Germinal center (tissue), 1 donor: ENCODE data around the gene FRMD4B.
"Not testable (repeated sequence)": the region's sequence is repeated elsewhere in the genome, so short reads cannot be mapped to it uniquely, and the experiment has no call there.

Experiments
- DNase-seq: peaks from one replicate; pipeline ENCODE4 v3.0.0; 2012; ENCODE audit warnings: mixed read lengths, low spot score

Gene FRMD4B

DNA sequence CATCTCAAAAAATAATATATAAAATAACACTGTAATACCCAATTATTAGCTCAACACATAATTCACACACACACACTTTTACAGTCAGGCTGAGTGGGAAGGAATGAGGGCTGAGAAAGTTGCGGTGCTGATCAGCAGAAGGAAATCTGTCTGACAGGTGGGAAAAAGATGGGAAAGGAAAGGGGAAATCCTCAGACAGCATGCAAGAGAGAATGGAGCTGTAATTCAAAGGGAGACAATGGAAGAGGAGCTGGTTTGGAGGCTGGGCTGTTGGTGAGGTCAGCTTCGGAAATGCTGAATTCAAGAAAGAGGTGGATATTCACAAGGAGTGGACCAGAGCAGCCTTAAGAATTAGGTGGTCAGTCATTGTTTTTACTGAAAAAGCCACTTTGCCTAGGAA, 141.8 kb downstream of the FRMD4B start:
- DNase-seq = no peak

DNA sequence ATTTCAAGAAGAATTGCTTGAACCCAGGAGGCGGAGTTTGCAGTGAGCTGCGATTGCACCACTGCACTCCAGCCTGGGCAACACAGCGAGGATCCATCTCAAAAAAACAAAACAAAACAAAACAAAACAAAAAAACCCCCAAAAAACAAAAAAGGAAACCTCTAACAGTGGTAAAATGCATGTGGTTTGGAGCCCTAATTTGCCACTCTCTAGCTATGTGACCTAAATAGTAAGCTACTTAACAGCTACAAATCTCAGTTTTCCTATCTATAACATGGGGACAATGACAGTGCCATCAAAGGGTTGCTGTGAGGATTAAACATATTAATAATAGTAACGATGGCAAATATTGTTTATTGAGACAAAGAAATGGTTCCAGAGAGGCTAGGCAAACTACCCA, 144.1 kb downstream of the FRMD4B start:
- no peak for DNase-seq

DNA sequence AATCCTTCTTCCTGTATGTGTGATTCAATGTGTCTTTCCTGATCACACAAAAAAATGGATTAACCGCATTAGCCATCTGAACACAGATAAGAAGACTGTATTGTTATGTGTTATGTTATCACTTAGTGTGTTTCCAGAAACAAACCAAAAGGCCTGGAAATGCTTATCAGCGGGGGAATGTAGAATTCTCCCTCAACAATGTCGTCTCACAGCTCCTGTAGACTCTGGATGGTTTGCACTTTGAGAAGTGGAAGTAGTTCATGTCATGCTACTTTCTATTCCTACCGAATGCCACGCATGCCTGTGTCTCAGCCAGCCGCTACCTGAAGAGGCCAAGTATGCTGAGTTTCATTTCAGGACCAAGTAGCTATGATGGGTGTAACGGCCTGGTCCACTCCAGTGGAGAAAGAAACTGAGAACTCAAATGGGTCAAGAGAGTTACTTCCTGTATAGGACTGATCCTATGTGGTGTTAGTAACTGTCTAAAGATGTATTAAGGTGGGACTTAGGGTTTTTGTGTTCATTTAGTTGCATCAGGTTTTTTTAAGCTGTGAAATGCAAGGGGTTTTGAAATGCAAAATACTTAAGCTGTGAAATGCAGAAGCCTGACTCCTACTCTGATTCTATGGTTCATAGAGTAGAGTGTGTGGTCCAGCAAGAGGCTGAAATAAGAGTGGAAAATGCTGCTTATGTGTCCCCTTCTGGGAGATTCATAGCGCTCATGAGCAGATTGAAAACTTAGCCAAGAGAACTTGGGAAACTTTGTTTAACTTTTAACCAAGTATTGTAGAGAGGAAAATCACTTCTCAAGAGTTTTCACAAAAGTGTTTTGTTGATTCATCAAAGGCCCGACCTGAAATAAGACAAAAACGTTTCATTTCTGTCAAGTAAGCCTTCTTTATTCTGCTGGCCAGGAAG, 145.0 kb downstream of the FRMD4B start:
- no peak for DNase-seq

DNA sequence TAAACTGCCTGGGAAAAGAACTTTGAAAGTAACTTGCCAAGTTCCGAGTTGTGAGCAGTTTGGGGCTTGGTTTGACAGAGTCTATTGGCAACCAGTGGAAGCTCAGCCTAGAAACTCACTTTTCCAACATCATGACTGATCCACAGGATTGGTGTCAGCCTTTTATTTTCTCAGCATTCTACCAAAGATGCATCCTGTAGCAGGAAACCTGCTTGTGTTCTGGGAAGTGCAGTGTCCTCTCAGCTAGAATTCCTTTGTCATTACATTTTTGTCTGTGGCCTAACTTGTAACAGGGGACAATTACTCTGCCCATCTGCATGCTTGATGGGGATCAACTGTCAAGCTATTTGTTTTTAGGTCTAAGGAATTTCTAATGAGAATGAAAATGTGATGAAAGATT, 146.8 kb downstream of the FRMD4B start:
- DNase-seq = no peak

DNA sequence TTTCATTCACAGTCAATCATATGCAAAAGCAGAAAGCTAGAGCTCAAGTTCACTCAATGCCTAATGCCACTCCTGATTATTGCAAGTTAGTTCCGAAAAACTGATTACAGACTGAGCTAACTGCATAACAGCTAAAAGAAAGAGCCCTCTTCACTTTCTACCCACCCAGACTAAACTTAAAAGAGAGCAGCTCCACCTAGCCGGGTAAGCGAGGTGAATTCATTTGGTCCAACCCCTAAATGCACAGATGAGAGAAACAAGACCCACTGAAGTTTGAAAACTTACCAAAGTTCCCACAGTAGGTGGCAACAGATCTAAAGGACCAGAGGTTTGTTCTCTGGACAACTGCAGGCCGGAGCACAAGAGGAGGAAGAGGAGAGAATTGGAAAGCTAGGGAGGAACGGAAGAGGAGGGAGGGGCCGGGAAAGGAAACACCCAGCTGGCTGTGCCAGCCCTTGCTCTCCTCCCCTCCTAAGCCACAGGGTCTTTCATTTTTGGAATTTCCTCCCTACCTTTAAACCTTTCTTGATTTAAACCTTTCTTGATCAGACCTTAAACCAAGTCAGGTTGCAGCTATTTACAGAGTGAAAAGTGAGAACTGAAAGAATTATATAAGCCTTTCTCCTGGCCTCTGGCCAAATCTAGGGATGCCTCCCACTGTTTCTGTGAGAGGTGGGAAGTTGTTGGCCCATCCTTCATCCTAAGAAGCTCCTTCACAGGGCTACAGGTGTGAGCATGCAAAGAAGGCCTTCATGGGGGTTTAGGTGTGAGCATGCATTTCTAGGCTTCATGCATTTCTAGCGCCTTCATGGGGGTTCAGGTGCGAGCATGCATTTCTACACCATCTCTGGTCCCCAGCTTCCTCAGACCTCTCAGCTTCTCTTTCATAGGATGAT, 148.8 kb downstream of the FRMD4B start:
- no peak for DNase-seq

DNA sequence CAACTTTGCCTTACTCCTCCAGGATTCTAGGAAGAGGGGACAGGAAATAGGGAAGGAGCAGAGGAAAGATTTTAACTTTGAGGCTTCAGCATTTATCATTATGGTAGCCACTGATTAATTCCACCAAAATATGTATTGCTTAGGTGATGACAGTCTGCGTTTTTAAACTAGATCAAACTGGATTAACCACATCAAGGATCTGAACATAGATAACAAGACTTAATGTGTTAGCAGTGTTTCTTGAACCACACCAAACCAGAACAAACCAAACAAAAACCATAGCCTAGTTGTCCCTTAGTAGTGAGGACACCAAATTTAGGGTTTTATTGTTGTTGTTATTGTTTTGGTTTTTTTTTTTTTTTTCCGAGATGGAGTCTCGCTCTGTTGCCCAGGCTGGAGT, 150.0 kb downstream of the FRMD4B start:
- DNase-seq = no peak

DNA sequence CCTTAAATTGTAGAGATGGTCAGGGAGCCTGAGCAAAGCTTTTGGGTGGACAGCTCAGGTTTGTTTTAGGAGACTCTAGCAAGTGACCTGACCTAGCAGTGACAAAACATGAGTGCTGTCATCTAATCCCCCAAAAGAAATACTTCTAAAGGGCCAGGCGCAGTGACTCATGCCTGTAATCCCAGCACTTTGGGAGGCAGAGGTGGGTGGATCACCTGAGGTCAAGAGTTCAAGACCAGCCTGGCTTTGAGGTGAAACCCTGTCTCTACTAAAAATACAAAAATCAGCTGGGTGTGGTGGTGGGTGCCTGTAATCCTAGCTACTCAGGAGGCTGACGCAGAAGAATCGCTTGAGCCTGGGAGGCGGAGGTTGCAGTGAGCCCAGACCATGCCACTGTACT, 150.7 kb downstream of the FRMD4B start:
- not testable (repeated sequence) for DNase-seq

DNA sequence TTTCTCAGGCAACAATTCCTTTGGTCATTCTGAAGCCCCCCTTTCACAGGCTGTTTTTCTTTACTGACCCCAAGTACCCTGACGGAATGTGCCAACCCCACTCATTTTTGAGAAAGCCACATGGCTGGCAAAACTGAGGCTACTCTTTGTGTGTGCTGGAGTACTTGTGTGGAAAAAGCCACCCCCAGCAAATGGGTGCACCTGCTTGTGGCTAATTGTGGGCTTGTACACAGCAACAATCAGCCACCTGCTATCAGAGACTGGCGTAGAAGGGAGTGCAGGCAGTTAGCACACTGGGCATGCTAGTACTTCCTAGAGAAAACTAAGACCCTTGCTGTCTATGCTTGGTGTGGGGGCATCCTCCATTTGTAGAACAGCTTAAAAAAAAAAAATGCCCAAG, 153.4 kb downstream of the FRMD4B start:
- DNase-seq = no peak

DNA sequence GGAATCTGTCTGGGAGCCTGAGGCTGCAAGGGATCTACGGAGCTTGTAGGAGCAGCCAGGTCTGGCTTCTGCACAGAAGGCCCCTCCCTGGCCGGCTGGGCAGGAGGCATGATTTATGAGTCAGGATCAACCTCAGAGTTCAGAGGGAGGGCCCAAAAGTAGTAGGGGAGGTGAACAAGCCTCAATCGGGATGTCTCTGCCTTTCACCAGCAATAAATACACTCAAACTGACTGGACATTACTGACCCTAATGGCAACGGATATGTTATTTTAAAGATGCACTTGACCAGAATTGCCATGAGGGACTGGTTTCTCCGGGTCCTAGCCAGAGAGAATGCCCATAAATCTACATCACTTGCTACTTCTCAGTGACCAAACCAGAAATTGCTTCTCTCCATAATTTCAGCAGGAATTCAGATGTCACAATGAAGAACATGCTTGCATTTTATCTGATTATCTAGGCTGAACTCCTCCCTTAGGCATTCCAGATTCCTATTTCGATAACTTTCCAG, 153.9 kb downstream of the FRMD4B start:
- DNase-seq = no peak

DNA sequence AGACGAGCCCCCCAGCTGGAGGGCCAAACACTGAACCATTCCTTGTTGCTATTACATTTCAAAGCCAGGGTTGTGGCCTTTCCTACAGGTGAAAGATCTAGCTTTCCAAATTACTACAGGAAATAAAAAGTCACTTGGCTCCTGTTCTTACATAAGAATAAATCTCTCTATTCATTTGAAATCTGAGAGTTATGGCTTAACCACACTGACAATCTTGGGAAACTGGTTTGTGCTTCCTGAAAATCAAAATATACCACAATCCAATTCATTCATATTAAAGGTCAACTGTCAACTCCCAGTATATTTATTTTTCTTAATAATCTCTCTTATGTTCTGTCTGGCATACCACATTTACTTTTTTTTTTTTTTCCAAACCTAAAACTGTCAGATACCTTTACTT, 159.8 kb downstream of the FRMD4B start:
- DNase-seq = no peak

DNA sequence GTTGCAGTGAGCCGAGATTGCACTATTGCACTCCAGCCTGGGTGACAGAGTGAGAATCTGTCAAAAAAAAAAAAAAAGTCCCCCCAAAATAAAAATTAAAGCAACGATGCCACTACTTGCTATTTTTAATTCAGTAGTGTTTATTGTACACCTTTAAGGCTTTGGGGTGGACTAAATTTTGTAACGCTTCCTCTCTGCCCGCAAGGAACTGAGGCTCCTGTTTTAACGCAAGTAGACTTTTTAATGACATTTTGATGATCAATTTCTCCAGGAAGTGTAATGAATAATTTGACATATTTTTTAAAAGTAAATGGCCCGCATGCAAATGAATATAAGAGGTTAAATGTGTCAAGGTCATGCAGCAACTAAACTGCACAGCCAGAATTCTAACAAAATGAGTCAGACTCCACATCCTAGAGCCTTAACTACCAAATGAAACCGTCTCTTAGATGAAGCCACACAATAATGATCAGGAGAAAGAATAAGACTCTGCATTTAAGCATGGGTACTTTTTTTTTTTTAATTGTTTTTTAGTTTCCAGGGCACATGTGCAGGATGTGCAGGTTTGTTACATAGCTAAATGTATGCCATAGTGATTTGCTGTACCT, 166.7 kb downstream of the FRMD4B start:
- DNase-seq = no peak

DNA sequence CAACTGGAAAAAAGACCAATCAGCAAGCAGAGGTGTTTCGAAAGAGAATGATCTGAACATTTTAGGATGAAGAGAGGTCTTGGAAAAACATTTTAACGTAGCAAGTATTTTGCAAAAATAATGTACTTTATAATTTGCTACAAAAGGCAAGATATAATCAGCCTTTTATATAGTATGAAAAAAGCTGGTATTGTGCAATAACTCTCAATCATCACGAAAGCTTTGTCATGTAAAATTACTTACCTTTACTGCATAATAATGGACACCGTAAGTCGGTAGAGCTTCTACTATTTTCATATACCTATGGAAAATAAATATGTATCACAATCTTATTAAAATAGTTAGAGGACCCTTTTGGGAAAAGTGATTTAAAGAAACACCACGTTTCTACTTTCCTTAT, 167.8 kb downstream of the FRMD4B start:
- no peak for DNase-seq

DNA sequence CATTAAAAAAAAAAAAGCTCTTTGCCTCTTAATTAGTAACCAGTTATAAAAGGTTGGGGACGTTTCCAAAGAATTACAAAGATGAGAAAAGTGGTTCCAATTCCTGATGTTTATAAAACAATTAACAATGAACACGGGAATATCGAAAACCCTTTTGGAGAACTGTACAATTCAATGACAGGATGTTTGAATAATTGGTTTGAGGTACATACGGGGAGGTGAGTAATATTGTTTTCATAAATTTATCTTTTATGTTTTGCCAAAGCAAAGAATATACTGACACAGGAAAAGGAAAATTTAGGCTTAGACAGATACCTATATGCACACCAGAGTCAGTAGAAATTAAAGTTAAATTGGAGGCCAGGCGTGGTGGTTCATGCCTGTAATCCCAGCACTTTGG, 168.9 kb downstream of the FRMD4B start:
- DNase-seq = no peak

DNA sequence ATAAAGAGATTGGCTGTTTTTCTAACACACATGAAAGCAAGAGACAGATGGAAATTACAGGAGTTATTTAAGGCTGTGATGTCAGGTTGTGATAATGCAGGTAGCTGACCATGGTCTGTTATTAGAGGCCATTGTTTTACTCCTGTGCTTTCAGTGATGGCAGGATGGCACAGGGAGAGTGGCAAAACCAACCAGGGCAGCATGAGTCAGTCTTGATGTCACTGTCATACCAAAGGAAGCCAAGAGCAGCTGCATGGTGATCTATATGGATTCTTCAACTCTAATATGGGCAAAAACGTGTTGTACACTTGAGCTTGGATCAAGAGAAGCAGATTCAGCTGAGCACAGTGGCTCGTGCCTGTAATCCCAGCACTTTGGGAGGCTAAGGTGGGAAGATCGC, 171.6 kb downstream of the FRMD4B start:
- DNase-seq = no peak

DNA sequence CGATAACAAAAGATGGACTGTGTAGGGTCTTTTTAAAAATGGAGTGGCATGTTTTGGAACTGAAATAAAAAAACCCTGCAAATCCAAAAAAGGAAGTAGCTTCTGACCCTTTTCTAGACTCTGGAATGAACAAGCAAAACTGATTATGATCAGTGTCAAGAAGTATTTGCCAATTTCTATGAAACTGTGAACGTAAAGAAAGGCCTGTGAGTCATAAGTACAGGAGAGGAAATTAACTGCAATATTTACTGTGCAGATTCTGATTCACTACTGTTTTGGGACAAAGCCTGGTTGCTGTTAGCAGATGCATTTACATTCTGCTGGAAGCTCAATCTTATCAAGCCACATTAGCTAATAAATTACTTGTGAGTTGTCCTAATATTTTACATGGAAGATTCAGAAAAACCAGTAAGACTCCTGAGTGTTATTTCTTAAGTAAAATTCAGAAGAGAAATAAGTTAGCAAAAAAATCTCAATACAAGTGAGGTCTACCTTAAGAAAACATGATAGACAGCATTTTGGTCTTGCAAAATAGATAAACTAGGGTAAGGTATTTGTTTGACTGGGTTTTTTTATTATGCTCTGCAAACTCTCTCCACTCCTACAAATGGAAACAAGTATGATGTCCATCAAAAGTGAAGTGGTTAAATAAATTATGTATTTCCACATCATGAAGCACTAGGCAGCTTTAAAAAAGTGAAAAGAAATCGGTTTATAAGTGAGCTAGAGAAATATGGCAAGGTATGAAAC, 173.3 kb downstream of the FRMD4B start:
- no peak for DNase-seq

DNA sequence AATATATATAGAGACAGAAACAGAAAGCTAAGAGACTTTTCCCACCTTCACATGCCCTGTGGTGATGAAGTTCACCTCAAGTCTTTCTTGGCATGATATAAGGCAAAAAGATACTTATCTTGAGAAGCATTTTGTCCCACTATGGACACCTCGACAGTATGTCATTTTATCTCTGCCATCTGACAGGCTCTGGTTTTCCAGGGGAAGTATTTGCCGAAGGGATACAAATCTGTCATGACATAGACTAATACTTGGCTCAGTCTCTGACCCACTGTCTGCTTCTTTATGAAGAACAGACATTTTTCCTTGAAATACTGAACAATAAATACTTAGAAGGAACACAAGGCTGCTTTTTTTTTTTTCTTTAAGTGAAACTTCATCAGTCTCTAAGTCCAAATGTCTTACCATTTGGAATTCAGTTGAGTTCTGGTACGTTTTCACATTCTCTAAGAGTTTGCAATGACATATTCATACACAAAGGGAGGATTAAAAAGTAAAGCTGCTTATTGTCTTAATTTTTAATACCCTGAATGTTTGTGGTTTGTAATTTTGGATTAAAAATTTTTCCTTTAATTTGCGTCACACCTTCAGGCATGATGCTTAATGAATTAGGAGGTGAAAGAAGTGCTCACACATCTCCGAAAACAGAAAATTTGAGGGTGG, 175.7 kb downstream of the FRMD4B start:
- no peak for DNase-seq

DNA sequence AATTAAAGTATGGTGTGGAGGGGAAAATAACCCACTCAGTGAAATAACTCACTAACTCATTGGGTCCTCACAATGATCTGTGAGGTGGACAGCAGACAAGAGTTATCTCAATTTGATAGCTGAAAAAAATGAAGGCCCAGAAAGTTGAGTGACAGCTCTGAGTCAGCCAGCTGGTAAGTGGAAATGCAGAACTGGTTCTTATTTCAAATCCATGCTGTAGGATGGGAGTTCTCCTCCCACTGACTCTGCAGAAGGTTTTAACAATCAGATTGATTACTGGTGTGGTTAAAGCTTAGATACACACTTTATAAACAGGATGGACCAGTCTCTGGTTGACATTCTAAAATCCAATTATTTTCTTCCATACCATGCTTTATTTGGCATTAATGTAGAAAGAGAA, 176.5 kb downstream of the FRMD4B start:
- DNase-seq = no peak

DNA sequence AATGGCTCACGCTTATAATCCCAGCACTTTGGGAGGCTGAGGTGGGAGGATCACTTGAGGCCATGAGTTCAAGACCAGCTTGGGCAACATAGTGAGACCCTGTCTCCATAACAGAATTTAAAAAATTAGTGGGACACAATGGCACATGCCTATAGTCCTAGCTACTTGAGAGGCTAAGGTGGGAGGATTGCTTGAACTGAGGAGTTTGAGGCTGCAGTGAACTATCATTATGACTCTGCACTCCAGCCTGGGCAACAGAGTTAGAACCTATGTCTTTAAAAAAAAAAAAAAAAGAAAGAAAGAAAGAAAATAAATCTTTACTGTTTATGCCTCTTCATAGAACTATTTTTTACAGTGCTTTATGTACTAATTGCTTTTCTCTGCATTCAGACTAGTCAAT, 178.9 kb downstream of the FRMD4B start:
- DNase-seq = no peak

DNA sequence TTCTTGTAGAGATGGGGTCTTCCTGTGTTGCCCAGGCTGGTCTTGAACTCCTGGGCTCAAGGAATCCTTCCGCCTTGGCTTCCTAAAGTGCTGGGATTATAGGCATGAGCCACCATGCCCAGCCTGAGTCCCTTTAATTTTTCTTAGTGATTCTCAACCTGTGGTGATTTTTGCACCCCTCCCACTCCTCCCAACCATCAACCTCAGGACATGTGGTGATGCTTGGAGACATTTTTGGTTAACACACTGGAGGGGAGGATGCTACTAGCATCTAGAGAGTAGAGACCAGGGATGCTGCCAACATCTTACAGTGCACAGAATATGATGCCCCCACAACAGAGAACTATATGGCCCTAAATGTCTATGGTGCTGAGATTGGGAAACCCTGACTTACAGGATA, 180.5 kb downstream of the FRMD4B start:
- DNase-seq = no peak

DNA sequence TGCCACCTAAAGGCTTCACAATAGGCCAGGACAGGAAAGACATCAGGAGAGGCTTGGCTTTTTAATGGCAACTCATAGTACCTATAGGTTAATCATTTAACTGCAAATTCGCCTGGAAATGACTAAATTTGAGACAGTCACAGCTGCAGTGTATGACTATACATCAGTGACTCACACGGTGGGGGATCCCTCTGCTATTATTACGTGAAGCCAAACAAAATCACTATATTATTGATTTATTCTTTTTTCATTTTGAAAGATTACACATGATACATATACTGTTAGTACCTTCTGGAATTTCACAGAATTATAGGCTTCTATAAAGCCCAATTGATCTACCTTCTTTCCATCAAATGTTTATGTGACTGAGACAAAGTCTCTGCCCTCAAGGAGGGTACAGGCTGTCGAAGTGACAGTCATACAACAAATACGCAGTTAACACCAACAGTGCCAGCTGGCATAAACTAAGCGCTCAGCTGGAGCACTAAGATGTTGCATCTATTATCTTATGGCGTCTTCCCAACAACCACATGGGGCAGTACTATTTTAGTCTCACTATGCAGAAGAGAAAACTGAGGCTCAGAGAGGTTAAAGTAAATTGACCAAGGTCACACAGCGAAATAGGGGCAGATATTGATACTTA, 181.5 kb downstream of the FRMD4B start:
- DNase-seq = no peak
